Heart right ventricle (tissue), 16 donors: ENCODE measurements around the gene MAST2. TPM values are rescaled to one million over a fixed set of nuclear protein-coding genes. Genes with fewer than 3 reads are reported as not detected.

ENCODE experiments used
- ATAC-seq, 8 donors: fragments of 200-7000 bp; cut with Tn5 transposase; one replicate each; pipeline ENCODE4 v1.9.1; 2020; ENCODE audit warnings: mild to moderate bottlenecking in 8 of 8, moderate library complexity in 8 of 8, moderate number of reproducible peaks in 1 of 8
- DNase-seq, 2 donors: peaks; one replicate each; pipeline ENCODE4 v3.0.0-alpha.2; 2020
- H3K27ac ChIP-seq, 10 donors: fragments of 200-600 bp; sonication (generic) in 2 of 10; one replicate each; pipeline versions ENCODE4 v1.5.0 to v1.8.0; 2020 to 2022; ENCODE audit warnings: mild to moderate bottlenecking in 3 of 10
- H3K27me3 ChIP-seq, 7 donors: fragments of 200-600 bp; one replicate each; pipeline ENCODE4 v1.8.0; 2021 to 2022; ENCODE audit warnings: mild to moderate bottlenecking in 2 of 7
- H3K36me3 ChIP-seq, 9 donors: fragments of 200-600 bp; sonication (generic) in 1 of 9; one replicate each; pipeline versions ENCODE4 v1.5.0 to v1.8.0; 2020 to 2022; ENCODE audit warnings: mild to moderate bottlenecking in 2 of 9
- H3K4me1 ChIP-seq, 9 donors: fragments of 200-600 bp; sonication (generic) in 1 of 9; one replicate each; pipeline versions ENCODE4 v1.5.0 to v1.8.0; 2020 to 2022; ENCODE audit warnings: mild to moderate bottlenecking in 4 of 9
- H3K4me3 ChIP-seq, 10 donors: fragments of 200-600 bp; sonication (generic) in 2 of 10; one replicate each; pipeline versions ENCODE4 v1.5.0 to v1.8.0; 2020 to 2022; ENCODE audit warnings: mild to moderate bottlenecking in 7 of 10, moderate library complexity in 2 of 10
- H3K9me3 ChIP-seq, 11 donors: fragments of 200-600 bp in 10 of 11; sonication (generic) in 2 of 11; one replicate each; pipeline versions ENCODE4 v1.5.0 to v1.8.0; 2013 to 2022; ENCODE audit warnings: mild to moderate bottlenecking in 2 of 11, control low read depth in 1 of 11, moderate library complexity in 1 of 11
- WGBS, 2 donors: extraction: QIAGEN DNeasy Blood & Tissue Kit; methylation state at CpG; one replicate each; pipeline ENCODE4 v1.1.7; 2013; ENCODE audit warnings: inconsistent platforms in 1 of 2; 5-methylcytosine and 5-hydroxymethylcytosine counted together
- intact Hi-C, 10 donors: fragments of 100-400 bp; cut with DNase I; formaldehyde crosslinking; loops; one replicate each; pipeline versions ENCODE4 v1.11.1 to v1.14.2; 2022
- polyA plus RNA-seq, 2 donors: library from polyadenylated mRNA; stranded (reverse); fragments of 200-250 nt; gene quantifications; one replicate each; pipeline ENCODE4 v1.2.3, GENCODE V29; 2013
- total RNA-seq, 10 donors: library from RNA; stranded (reverse); fragmentation: NEBNext Ultra II Directional in 3 of 10; extraction: Animal tissue kit (Norgen Biotek cat#: 25700) in 3 of 10; gene quantifications; one replicate each; pipeline versions ENCODE4 v1.2.1 to v1.2.4, GENCODE V29; 2021 to 2023
- TF ChIP-seq, protein P1 (sequence below), 9 donors: fragments of 200-600 bp; sonication (generic) in 2 of 9; IDR thresholded peaks; one replicate each; pipeline versions ENCODE4 v1.5.0 to v1.8.0; 2021 to 2022; ENCODE audit warnings: antibody characterized with exemption in 9 of 9, mild to moderate bottlenecking in 5 of 9, moderate library complexity in 1 of 9
- donor health status: Arrhythmogenic right ventricular cardiomyopathy.
- donor health status: ischemic (EF 13 %, LVEDD 7.1; RV severe dilation, severe dysfunction).
- donor health status: healthy with polysubstance abuse.
- donor health status: DM: no; HTN: yes; CAD: no.
- donor health status: DM: no; HTN: no; CAD: no.
- donor health status: ischemic (EF 25% LVEDD 6.9; RV normal size, moderate dysfunction).
- donor health status: ischemic (EF 25% LVEDD 5.7; RV mildly dilated, moderate dysfunction).
- donor health status: healthy.
- donor health status: DM: yes; HTN: yes; CAD: no.
- donor health status: Ischemic cardiomyopathy.
- donor health status: ischemic (EF 35%, LVEDD 5.7; RV mildly dilated, moderate dysfunction).
- donor health status: nonischemic (EF 11% LVEDD 7.7; RV severe dilation, severe dysfunction).
- donor health status: DM: yes; HTN: yes; CAD: no.
- donor health status: PGD.
- donor health status: ischemic (EF 29% LVEDD 5.4; RV normal size, mild dysfunction).
- donor health status: nonischemic (EF 23%, LVEDD 6.1; RV moderate dilation, normal function).

MAST2 gene
- total and polyA plus RNA-seq, 12 donors, result 66.4 to 129 (median 83.2) TPM

DNA sequence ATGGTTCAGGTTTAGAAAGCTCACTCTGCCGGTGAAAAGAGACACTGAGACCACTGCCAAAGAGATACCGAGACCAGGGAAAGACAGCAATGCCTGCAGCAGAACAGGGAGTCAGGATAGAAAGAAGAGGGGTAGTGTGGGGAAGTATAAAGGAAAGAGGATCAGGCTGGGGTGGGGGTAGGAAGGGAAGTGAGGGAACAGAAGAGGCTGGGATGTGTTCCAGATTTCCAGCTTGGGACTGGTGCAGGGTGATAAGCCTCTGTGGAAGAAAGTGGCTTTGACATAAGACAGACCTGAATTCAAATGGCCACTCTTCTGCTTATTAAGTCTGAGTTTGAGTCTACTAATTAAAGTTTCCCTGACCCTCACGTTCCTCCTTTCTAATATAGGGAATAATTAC is 223.1 kb downstream of the MAST2 start:
- H3K4me3 ChIP-seq, result no peak overlapping the region
- 25 to 39% methylated on average over 3 of the region's 3 CpGs for WGBS, 2 donors
- TF ChIP-seq, protein P1, sequence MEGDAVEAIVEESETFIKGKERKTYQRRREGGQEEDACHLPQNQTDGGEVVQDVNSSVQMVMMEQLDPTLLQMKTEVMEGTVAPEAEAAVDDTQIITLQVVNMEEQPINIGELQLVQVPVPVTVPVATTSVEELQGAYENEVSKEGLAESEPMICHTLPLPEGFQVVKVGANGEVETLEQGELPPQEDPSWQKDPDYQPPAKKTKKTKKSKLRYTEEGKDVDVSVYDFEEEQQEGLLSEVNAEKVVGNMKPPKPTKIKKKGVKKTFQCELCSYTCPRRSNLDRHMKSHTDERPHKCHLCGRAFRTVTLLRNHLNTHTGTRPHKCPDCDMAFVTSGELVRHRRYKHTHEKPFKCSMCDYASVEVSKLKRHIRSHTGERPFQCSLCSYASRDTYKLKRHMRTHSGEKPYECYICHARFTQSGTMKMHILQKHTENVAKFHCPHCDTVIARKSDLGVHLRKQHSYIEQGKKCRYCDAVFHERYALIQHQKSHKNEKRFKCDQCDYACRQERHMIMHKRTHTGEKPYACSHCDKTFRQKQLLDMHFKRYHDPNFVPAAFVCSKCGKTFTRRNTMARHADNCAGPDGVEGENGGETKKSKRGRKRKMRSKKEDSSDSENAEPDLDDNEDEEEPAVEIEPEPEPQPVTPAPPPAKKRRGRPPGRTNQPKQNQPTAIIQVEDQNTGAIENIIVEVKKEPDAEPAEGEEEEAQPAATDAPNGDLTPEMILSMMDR (IDR thresholded peaks at IDR 0.05), result no peak
- H3K9me3 ChIP-seq, result no peaks in the 10 kb centered on the region
- DNase-seq (peak in 1 of 2 donors; percentile 73), ATAC-seq (peak; percentile 65 to 86 (median 76))
- intact Hi-C loops, result loop anchor here in 3 of 10 donors (2.0 to 10.0 kb wide), 4 partner anchors 104 to 342 kb away; partner anchors contain the start of genes GPBP1L1 (in 1 of the 3) and TMEM69 (in 1 of the 3)
- peaks cover 0 to 77% (median 48%) of the 10 kb centered on the region in 9 donors for H3K36me3 ChIP-seq
- peaks cover 2 to 42% (median 29%) of the 10 kb centered on the region in 9 donors for H3K4me1 ChIP-seq
- peak overlapping the region; percentile 15 to 86 (median 80) for H3K27ac ChIP-seq
- no peaks in the 10 kb centered on the region for H3K27me3 ChIP-seq

DNA sequence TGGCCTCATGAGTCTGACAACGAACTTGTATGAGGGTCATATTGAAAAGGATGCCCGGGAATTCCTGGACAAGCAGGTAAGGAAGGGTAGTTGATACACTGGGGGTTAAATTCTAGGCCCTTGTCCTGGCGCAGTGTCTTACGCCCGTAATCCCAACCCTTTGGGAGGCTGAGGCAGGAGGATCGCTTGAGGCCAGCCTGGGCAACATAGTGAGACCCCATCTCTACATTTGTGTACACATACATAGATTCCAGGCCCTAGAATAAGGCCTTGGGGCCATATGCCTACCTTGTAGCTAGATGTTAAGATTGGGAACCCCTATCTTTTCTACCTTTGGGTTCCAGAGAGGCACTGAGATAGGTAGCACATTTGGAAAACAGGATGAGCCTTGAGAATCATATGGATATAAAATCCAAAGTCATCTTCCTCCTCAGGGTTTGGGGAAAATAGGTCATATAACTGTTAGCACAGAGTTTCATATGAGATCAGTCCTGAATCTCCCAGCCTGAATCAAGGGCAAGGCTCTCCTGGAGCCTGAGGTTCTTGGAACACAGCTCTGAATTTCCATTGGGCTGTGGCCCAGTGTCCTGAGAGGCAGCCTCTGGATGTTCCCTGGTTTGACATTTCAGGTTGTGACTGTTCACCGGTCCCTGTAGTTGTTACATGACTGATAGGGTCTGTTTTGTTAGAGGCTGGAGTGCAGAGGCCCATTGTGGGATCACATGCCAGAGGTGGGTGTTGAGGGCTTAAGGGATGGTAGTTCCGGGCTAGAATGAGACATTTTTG is 224.6 kb downstream of the MAST2 start:
- DNase-seq (peak in 1 of 2 donors; percentile 47), ATAC-seq (peak; percentile 26 to 83 (median 62))
- WGBS, 2 donors, result 85 to 88% methylated on average over 8 of the region's 8 CpGs
- H3K9me3 ChIP-seq, result no peaks in the 10 kb centered on the region
- peaks cover 0 to 74% (median 42%) of the 10 kb centered on the region in 9 donors for H3K36me3 ChIP-seq
- peaks cover 2 to 42% (median 29%) of the 10 kb centered on the region in 9 donors for H3K4me1 ChIP-seq
- intact Hi-C loops, result loop anchor here in 3 of 10 donors (2.0 to 10.0 kb wide), 4 partner anchors 106 to 343 kb away; partner anchors contain the start of genes GPBP1L1 (in 1 of the 3) and TMEM69 (in 1 of the 3)
- H3K27ac ChIP-seq, result peak overlapping the region; percentile 15 to 86 (median 80)
- TF ChIP-seq, protein P1 (IDR thresholded peaks at IDR 0.05), result no peak
- H3K4me3 ChIP-seq, result no peak overlapping the region
- no peaks in the 10 kb centered on the region for H3K27me3 ChIP-seq

DNA sequence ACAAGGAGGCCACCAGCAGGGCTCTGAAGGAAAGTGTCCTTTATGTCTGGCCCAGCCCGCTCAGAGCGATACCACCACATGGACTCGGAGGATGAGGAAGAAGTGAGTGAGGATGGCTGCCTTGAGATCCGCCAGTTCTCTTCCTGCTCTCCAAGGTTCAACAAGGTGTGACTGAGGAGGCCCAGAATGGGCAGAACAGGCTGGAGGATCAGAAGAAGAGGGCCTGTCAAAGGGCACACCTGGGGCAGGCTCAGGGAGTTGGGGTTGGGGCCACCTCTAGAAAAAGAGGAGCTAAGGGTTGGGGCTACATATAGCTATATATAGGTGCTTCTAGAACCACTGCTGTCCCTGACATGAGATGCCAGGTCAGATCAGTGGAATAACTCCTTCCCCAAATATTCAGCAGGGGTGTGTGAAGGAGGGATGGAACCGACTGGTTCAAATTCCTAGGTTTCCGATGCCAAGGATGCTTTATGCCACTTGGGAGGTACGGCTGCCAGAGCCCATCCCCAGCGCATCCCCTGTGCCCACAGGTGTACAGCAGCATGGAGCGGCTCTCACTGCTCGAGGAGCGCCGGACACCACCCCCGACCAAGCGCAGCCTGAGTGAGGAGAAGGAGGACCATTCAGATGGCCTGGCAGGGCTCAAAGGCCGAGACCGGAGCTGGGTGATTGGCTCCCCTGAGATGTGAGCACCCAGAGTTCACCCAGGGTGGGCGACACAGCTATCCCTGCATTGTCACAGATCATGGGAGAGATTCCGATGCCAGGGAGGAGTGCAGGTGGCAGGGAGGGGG is 226.9 kb downstream of the MAST2 start:
- WGBS, 2 donors, result 96 to 99% methylated on average over 18 of the region's 18 CpGs
- DNase-seq (no peak), ATAC-seq (no peak)
- intact Hi-C loops, result no loop called here
- TF ChIP-seq, protein P1 (IDR thresholded peaks at IDR 0.05), result no peak
- no peaks in the 10 kb centered on the region for H3K9me3 ChIP-seq
- peaks cover 0 to 72% (median 29%) of the 10 kb centered on the region in 9 donors for H3K36me3 ChIP-seq
- H3K27me3 ChIP-seq, result no peaks in the 10 kb centered on the region
- H3K27ac ChIP-seq, result peak overlapping the region in 2 of 10 donors; percentile 80 to 82
- H3K4me3 ChIP-seq, result no peak overlapping the region
- H3K4me1 ChIP-seq, result peaks cover 2 to 47% (median 29%) of the 10 kb centered on the region in 9 donors
